T-helper 17 cell (primary cell): ENCODE results near the gene C20orf144. TPM values are rescaled to one million over a fixed set of nuclear protein-coding genes. Genes with fewer than 3 reads are reported as not detected.

Experiments used
- ATAC-seq: fragments of 150-1000 bp; cut with Tn5 transposase; 2 replicates; pipeline ENCODE4 v1.10.0; 2021; ENCODE audit warnings: mild to moderate bottlenecking, moderate library complexity
- DNase-seq, 3 donors: peaks; one replicate each; pipeline versions ENCODE4 v3.0.0 to v3.0.0-alpha.2; 2020 to 2021
- H3K9me3 ChIP-seq: one replicate; pipeline ENCODE4 v1.7.0; 2013; ENCODE audit warnings: low read length, mild to moderate bottlenecking; ENCODE audit not compliant: control insufficient read depth, poor library complexity, severe bottlenecking
- H3K27ac Mint-ChIP-seq: one replicate; pipeline ENCODE4 v1.8.0; 2022; ENCODE audit warnings: mild to moderate bottlenecking, moderate library complexity, mixed read lengths
- H3K27me3 Mint-ChIP-seq: one replicate; pipeline ENCODE4 v1.8.0; 2022; ENCODE audit warnings: mixed read lengths
- H3K36me3 Mint-ChIP-seq: one replicate; pipeline ENCODE4 v1.8.0; 2022; ENCODE audit warnings: low read depth, mixed read lengths
- H3K4me1 Mint-ChIP-seq: one replicate; pipeline ENCODE4 v1.8.0; 2022; ENCODE audit warnings: mild to moderate bottlenecking, mixed read lengths
- H3K4me3 Mint-ChIP-seq: one replicate; pipeline ENCODE4 v1.8.0; 2022; ENCODE audit warnings: mild to moderate bottlenecking, moderate library complexity, mixed read lengths
- total RNA-seq, 4 donors: library from RNA in 2 of 4; stranded (reverse) in 2 of 4; gene quantifications; one replicate each; pipeline ENCODE4 v1.2.3 and lab custom pipeline; 2022 to 2026

The C20orf144 gene
- total RNA-seq, 2 donors from 2014 or later: 0.13 to 0.45 TPM

- H3K4me3 Mint-ChIP-seq: no peak overlapping the region
- ATAC-seq (no peak), DNase-seq (no peak)
- no peaks in the 10 kb centered on the region for H3K27me3 Mint-ChIP-seq
- peaks cover 26% of the 10 kb centered on the region for H3K4me1 Mint-ChIP-seq
- peak overlapping the region; percentile 88 for H3K27ac Mint-ChIP-seq
- peaks cover under 1% of the 10 kb centered on the region for H3K36me3 Mint-ChIP-seq
- no peaks in the 10 kb centered on the region for H3K9me3 ChIP-seq
These were observed 9.6 kb downstream of the C20orf144 start for GRCh38 chr20:33671573-33672288.

DNA sequence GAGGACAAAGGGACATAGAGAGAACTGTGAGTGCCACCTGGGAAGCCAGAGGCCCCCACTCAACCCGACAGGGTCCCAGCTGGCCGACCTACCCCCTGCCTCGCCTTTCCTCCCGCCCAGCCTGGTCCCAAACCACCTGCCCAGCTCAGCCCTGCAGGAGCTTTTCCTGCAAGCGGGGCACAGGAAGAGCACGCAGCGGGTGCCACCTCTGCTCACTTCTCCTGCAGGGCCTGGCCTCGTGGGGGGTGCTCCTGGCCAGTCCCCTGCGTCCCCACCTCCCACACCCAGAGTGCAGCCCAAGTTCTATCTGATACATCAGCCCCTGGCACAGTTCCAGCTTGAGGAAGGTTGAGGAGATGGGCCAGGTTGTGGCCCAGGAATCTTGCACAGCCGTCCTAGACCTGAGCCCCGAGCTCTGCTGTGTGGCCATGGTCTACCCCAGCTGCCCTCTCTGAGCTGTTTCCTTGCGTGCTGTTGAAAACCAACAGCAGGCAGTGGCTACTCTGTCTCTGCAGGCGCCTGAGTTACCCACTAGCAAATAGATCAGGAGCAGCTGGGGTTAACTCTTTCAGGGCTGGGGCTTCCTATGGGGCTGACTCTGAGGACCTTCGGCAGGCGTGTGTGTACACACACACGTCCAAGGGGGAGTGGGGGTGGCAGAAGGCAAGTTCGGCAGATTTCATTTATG lies 10.4 kb downstream of the C20orf144 start:
- peak overlapping the region; percentile 24 for H3K27ac Mint-ChIP-seq
- ATAC-seq (no peak), DNase-seq (no peak)
- H3K27me3 Mint-ChIP-seq: no peaks in the 10 kb centered on the region
- H3K4me3 Mint-ChIP-seq: peak overlapping the region; percentile 94
- H3K9me3 ChIP-seq: no peaks in the 10 kb centered on the region
- no peaks in the 10 kb centered on the region for H3K36me3 Mint-ChIP-seq
- peaks cover 27% of the 10 kb centered on the region for H3K4me1 Mint-ChIP-seq

GRCh38 chr20:33673114-33673409 lies 10.9 kb downstream of the C20orf144 start:
- no peak for ATAC-seq
- Mint-ChIP-seq H3K27me3 (no peaks in the 10 kb centered on the region), H3K4me1 (peaks cover 29% of the 10 kb centered on the region), H3K4me3 (peak overlapping the region; percentile 94), H3K36me3 (no peaks in the 10 kb centered on the region), H3K27ac (peak overlapping the region; percentile 24)
- no peak for DNase-seq
- no peaks in the 10 kb centered on the region for H3K9me3 ChIP-seq

GRCh38 chr20:33673410-33674293 lies 11.5 kb downstream of the C20orf144 start:
- Mint-ChIP-seq H3K36me3 (no peaks in the 10 kb centered on the region), H3K27me3 (no peaks in the 10 kb centered on the region), H3K27ac (peak overlapping the region; percentile 54), H3K4me3 (peak overlapping the region; percentile 94), H3K4me1 (peaks cover 32% of the 10 kb centered on the region)
- no peak for ATAC-seq
- no peak for DNase-seq
- no peaks in the 10 kb centered on the region for H3K9me3 ChIP-seq

- no peaks in the 10 kb centered on the region for H3K27me3 Mint-ChIP-seq
- H3K36me3 Mint-ChIP-seq: no peaks in the 10 kb centered on the region
- no peaks in the 10 kb centered on the region for H3K9me3 ChIP-seq
- H3K4me1 Mint-ChIP-seq: peaks cover 41% of the 10 kb centered on the region
- peak; percentile 81 for ATAC-seq
- H3K27ac Mint-ChIP-seq: peak within 1 kb of the TSS; percentile 54
- peak within 1 kb of the TSS; percentile 94 for H3K4me3 Mint-ChIP-seq
- peak; percentile 42 to 69 (median 62) for DNase-seq
These were observed 12.4 kb downstream of the C20orf144 start, which contains the start of gene NECAB3 for GRCh38 chr20:33674294-33675135. Gene NECAB3, minus strand, starts transcription at chr20:33674428. Its CDS starts 76 bp downstream, at chr20:33674352.

GRCh38 chr20:33675136-33675959 lies 13.2 kb downstream of the C20orf144 start:
- H3K9me3 ChIP-seq: no peaks in the 10 kb centered on the region
- peak overlapping the region; percentile 87 for H3K4me3 Mint-ChIP-seq
- no peaks in the 10 kb centered on the region for H3K27me3 Mint-ChIP-seq
- peaks cover 40% of the 10 kb centered on the region for H3K4me1 Mint-ChIP-seq
- no peak overlapping the region for H3K27ac Mint-ChIP-seq
- no peaks in the 10 kb centered on the region for H3K36me3 Mint-ChIP-seq
- no peak for ATAC-seq
- no peak for DNase-seq

GRCh38 chr20:33676121-33676520 lies 14.0 kb downstream of the C20orf144 start:
- Mint-ChIP-seq H3K4me1 (peaks cover 40% of the 10 kb centered on the region), H3K4me3 (peak overlapping the region; percentile 41), H3K27me3 (no peaks in the 10 kb centered on the region), H3K27ac (peak overlapping the region; percentile 56), H3K36me3 (no peaks in the 10 kb centered on the region)
- DNase-seq (no peak), ATAC-seq (no peak)
- no peaks in the 10 kb centered on the region for H3K9me3 ChIP-seq

- DNase-seq (no peak), ATAC-seq (no peak)
- H3K9me3 ChIP-seq: no peaks in the 10 kb centered on the region
- Mint-ChIP-seq H3K36me3 (no peaks in the 10 kb centered on the region), H3K4me3 (peak overlapping the region; percentile 12), H3K27me3 (no peaks in the 10 kb centered on the region), H3K27ac (peak overlapping the region; percentile 56), H3K4me1 (peaks cover 44% of the 10 kb centered on the region)
These were observed 14.8 kb downstream of the C20orf144 start for GRCh38 chr20:33676652-33677645.

GRCh38 chr20:33677991-33678702 lies 16.0 kb downstream of the C20orf144 start:
- peak overlapping the region; percentile 92 for H3K27ac Mint-ChIP-seq
- H3K4me1 Mint-ChIP-seq: peaks cover 41% of the 10 kb centered on the region
- H3K9me3 ChIP-seq: no peaks in the 10 kb centered on the region
- ATAC-seq (no peak), DNase-seq (no peak)
- H3K27me3 Mint-ChIP-seq: no peaks in the 10 kb centered on the region
- no peaks in the 10 kb centered on the region for H3K36me3 Mint-ChIP-seq
- no peak overlapping the region for H3K4me3 Mint-ChIP-seq

DNA sequence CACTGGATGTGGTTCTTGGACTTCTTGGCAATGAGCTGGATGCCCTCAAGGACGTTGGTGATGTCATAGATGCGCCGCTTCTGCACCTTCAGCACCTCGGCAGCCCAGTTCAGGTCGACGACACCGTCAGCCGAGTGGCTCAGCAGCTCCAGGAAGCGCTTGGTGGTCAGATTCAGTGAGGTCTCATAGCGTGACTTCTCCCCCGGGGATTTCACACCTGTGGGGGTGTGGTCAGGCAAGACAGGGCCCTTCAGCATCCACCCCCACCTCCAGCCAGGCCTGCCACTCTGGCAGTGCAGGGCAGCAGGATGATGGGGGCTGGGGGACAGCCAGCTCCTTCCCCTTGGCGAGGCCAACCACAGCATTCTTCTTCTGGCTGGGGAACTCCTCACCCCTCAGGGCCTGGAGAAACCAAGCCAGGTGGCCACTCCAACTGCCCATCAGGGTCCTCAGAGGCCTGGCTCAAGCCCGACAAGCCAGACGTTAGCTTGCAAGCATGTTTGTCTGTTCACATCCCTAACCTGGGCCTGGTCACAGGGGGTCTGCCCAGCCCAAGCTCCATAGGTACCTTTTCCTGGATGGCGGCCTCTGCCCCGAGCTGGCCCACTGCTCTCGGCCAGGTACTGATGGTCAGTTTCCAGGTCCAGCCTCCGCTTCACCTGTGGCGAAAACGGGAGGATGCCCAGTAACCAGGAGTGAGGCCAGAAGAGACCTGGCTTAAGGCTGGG lies 17.8 kb downstream of the C20orf144 start:
- Mint-ChIP-seq H3K4me3 (peak overlapping the region; percentile 84), H3K27me3 (no peaks in the 10 kb centered on the region), H3K27ac (peak overlapping the region; percentile 92), H3K36me3 (no peaks in the 10 kb centered on the region), H3K4me1 (peaks cover 33% of the 10 kb centered on the region)
- peak in 1 of 3 donors; percentile 32 for DNase-seq
- no peaks in the 10 kb centered on the region for H3K9me3 ChIP-seq
- peak; percentile 85 for ATAC-seq
